ENCODE results near the gene ATP5F1E. TPM values are rescaled to one million over a fixed set of nuclear protein-coding genes. Genes with fewer than 3 reads are reported as not detected.

Gene ATP5F1E
- total and polyA plus RNA-seq, 2 of the 4 experiments (the other 2 are of a cell fraction) = 3.8 to 34.5 TPM

DNA sequence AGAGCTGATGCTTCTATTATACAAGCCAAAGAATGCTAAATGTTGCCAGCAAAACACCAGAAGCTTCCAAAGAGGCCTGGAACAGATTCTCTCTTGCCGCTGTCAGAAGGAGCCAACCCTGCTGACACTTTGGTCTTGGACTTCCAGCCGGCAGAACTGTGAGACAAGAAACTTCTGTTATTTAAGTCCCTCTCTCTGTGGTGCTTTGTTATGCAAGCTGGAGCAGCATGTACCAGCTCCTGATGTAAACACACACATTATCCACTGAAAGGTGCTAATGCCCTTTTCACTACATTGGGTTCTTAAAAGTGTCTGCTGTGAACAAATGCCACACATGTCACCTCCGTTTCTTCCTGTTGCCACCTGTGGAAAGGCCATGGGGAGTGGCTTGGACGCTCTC, 36.4 kb upstream of the ATP5F1E start:
- H4K8ac ChIP-seq (ENCODE audit: low read depth in 2 of 2, low read length in 2 of 2) = no peak overlapping the region
- H3K9ac ChIP-seq (ENCODE audit: low read depth, low read length) = no peak overlapping the region
- ATAC-seq (ENCODE audit: low read depth) (no peak), DNase-seq (no peak)
- no peak overlapping the region for H3K27ac ChIP-seq (ENCODE audit: insufficient read depth, low read length)
- no peak overlapping the region for H3K4me3 ChIP-seq (ENCODE audit: insufficient read depth, low read depth, low read length)
- no peak overlapping the region for H3K56ac ChIP-seq (ENCODE audit: extremely low read depth, insufficient read depth, low read length)
- no peaks in the 10 kb centered on the region for H3K9me3 ChIP-seq (ENCODE audit: control insufficient read depth, insufficient read depth, low read length)
- no peak overlapping the region for H2AK9ac ChIP-seq (replicated peaks; ENCODE audit: low read depth, low read length, poor library complexity)
- TF ChIP-seq CEBPB (IDR thresholded peaks at IDR 0.05; ENCODE audit: low read depth, low read length) (no peak), MAFK (IDR thresholded peaks at IDR 0.05; ENCODE audit: low read depth, low read length) (no peak), RAD21 (IDR thresholded peaks at IDR 0.05; ENCODE audit: low read length) (no peak), MAZ (IDR thresholded peaks at IDR 0.05; ENCODE audit: borderline replicate concordance, low read depth, low read length) (no peak), NFE2L2 (IDR thresholded peaks at IDR 0.05; ENCODE audit: low read depth, low read length) (no peak), BHLHE40 (IDR thresholded peaks at IDR 0.05; ENCODE audit: low read depth, low read length) (no peak), RCOR1 (IDR thresholded peaks at IDR 0.05; ENCODE audit: insufficient replicate concordance, low read length) (no peak), FOS (IDR thresholded peaks at IDR 0.05; ENCODE audit: low read depth, low read length) (no peak), MXI1 (IDR thresholded peaks at IDR 0.05; ENCODE audit: borderline replicate concordance, low read depth, low read length) (no peak), CHD1 (IDR thresholded peaks at IDR 0.05; ENCODE audit: low read depth, low read length) (no peak), RFX5 (IDR thresholded peaks at IDR 0.05; ENCODE audit: low read depth, low read length) (no peak), POLR2A (IDR thresholded peaks at IDR 0.05; ENCODE audit: low read depth, low read length) (no peak)
- TF ChIP-seq, protein P1, sequence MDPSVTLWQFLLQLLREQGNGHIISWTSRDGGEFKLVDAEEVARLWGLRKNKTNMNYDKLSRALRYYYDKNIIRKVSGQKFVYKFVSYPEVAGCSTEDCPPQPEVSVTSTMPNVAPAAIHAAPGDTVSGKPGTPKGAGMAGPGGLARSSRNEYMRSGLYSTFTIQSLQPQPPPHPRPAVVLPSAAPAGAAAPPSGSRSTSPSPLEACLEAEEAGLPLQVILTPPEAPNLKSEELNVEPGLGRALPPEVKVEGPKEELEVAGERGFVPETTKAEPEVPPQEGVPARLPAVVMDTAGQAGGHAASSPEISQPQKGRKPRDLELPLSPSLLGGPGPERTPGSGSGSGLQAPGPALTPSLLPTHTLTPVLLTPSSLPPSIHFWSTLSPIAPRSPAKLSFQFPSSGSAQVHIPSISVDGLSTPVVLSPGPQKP (IDR thresholded peaks at IDR 0.05; ENCODE audit: borderline replicate concordance, low read depth, low read length) = no peak
- TF ChIP-seq, protein P2, sequence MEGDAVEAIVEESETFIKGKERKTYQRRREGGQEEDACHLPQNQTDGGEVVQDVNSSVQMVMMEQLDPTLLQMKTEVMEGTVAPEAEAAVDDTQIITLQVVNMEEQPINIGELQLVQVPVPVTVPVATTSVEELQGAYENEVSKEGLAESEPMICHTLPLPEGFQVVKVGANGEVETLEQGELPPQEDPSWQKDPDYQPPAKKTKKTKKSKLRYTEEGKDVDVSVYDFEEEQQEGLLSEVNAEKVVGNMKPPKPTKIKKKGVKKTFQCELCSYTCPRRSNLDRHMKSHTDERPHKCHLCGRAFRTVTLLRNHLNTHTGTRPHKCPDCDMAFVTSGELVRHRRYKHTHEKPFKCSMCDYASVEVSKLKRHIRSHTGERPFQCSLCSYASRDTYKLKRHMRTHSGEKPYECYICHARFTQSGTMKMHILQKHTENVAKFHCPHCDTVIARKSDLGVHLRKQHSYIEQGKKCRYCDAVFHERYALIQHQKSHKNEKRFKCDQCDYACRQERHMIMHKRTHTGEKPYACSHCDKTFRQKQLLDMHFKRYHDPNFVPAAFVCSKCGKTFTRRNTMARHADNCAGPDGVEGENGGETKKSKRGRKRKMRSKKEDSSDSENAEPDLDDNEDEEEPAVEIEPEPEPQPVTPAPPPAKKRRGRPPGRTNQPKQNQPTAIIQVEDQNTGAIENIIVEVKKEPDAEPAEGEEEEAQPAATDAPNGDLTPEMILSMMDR (conservative IDR thresholded peaks at IDR 0.05; ENCODE audit: low read depth, low read length) = no peak
- TF ChIP-seq, protein P3, sequence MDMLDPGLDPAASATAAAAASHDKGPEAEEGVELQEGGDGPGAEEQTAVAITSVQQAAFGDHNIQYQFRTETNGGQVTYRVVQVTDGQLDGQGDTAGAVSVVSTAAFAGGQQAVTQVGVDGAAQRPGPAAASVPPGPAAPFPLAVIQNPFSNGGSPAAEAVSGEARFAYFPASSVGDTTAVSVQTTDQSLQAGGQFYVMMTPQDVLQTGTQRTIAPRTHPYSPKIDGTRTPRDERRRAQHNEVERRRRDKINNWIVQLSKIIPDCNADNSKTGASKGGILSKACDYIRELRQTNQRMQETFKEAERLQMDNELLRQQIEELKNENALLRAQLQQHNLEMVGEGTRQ (IDR thresholded peaks at IDR 0.05; ENCODE audit: low read depth, low read length) = no peak
- no peak overlapping the region for H2AFZ ChIP-seq (replicated peaks; ENCODE audit: low read length, poor library complexity)
- in situ Hi-C loops (cut with MboI; ENCODE audit: low sequenced_read_pairs) (no loop called here), intact Hi-C loops (cut with micrococcal nuclease) (no loop called here), dilution Hi-C loops (cut with HindIII; ENCODE audit: low sequenced_read_pairs, unreplicated experiment) (no loop called here)
- H3K36me3 ChIP-seq (ENCODE audit: control insufficient read depth, insufficient read depth, low read length) = no peaks in the 10 kb centered on the region
- H2BK5ac ChIP-seq (ENCODE audit: low read depth, low read length, poor library complexity, severe bottlenecking) = no peak overlapping the region
- no peak overlapping the region for H2BK15ac ChIP-seq (ENCODE audit: low read depth, low read length)
- H3K4me1 ChIP-seq (ENCODE audit: control insufficient read depth, insufficient read depth, low read length) = peaks cover 2% of the 10 kb centered on the region; the same call in 1 of the 2 replicates
- no peak overlapping the region for H3K23ac ChIP-seq (ENCODE audit: low read depth, low read length)
- 63% methylated on average over 2 of the region's 4 CpGs; no CpG with 5 or more reads in 1 of the 2 experiments for WGBS, 2 experiments (ENCODE audit: extremely low coverage in 2 of 2, insufficient read length in 1 of 2)
- H2AK5ac ChIP-seq (ENCODE audit: low read depth, low read length) = no peak overlapping the region
- ChIA-PET CTCF (no interaction called here), POLR2A (ENCODE audit: unreplicated experiment) (no interaction called here)
- no peak overlapping the region for H4K91ac ChIP-seq (ENCODE audit: insufficient read depth, low read depth, low read length)
- no peaks in the 10 kb centered on the region for H4K20me1 ChIP-seq (ENCODE audit: insufficient read depth, low read length)
- H3K4ac ChIP-seq (ENCODE audit: low read depth, low read length) = no peak overlapping the region
- peaks cover 19% of the 10 kb centered on the region for H3K27me3 ChIP-seq (ENCODE audit: control insufficient read depth, insufficient read depth, low read length)
- H3K4me2 ChIP-seq (ENCODE audit: low read depth, low read length) = no peak overlapping the region
- no peaks in the 10 kb centered on the region for H3K79me1 ChIP-seq (ENCODE audit: low read depth in 1 of 2, low read length in 2 of 2)
- no TSS peak for BruUV-seq (replicated peaks)
- no peak overlapping the region for H2BK120ac ChIP-seq (ENCODE audit: low read depth, low read length)
- no peak overlapping the region for H3K14ac ChIP-seq (replicated peaks; ENCODE audit: low read depth, low read length)
- H3K18ac ChIP-seq (ENCODE audit: low read depth, low read length) = no peak overlapping the region
- no peaks in the 10 kb centered on the region for H3K9me1 ChIP-seq (ENCODE audit: insufficient read depth, low read length)
- H4K5ac ChIP-seq (ENCODE audit: low read depth, low read length) = no peak overlapping the region
- H2BK20ac ChIP-seq (ENCODE audit: low read depth, low read length) = no peak overlapping the region
